Thymus (tissue), 11 donors: ENCODE data around the gene CDH13. TPM values are rescaled to one million over a fixed set of nuclear protein-coding genes. Genes with fewer than 3 reads are reported as not detected.

ENCODE experiments used
- DNase-seq, 9 donors: peaks; one replicate each; pipeline ENCODE4 v3.0.0-alpha.2; 2013; ENCODE audit warnings: low spot score in 9 of 9, low read depth in 6 of 9, missing footprints in 1 of 9
- H3K27ac ChIP-seq, 2 donors: one replicate each; pipeline ENCODE4 v1.5.1; 2013; ENCODE audit warnings: control low read depth in 1 of 2, low read depth in 1 of 2, low read length in 1 of 2, mild to moderate bottlenecking in 1 of 2, moderate library complexity in 1 of 2
- H3K27me3 ChIP-seq, 2 donors: one replicate each; pipeline ENCODE4 v1.5.1; 2013; ENCODE audit warnings: low read length in 1 of 2; ENCODE audit not compliant: control insufficient read depth in 2 of 2, insufficient read depth in 1 of 2
- H3K36me3 ChIP-seq, 2 donors: one replicate each; pipeline ENCODE4 v1.5.1; 2013; ENCODE audit warnings: low read length in 1 of 2, mild to moderate bottlenecking in 1 of 2, moderate library complexity in 1 of 2; ENCODE audit not compliant: control insufficient read depth in 2 of 2, insufficient read depth in 2 of 2
- H3K4me1 ChIP-seq, 2 donors: one replicate each; pipeline ENCODE4 v1.5.1; 2013; ENCODE audit warnings: low read length in 2 of 2; ENCODE audit not compliant: control insufficient read depth in 2 of 2, insufficient read depth in 2 of 2
- H3K4me3 ChIP-seq, 2 donors: one replicate each; pipeline ENCODE4 v1.5.1; 2013; ENCODE audit warnings: low read length in 2 of 2, control low read depth in 1 of 2, mild to moderate bottlenecking in 1 of 2
- H3K9me3 ChIP-seq, 2 donors: one replicate each; pipeline ENCODE4 v1.5.1; 2013; ENCODE audit warnings: low read length in 1 of 2, mild to moderate bottlenecking in 1 of 2; ENCODE audit not compliant: control insufficient read depth in 2 of 2, insufficient read depth in 1 of 2
- WGBS: extraction: QIAGEN DNeasy Blood & Tissue Kit; methylation state at CpG from one replicate; pipeline ENCODE4 v1.1.7; 2013; 5-methylcytosine and 5-hydroxymethylcytosine counted together
- polyA plus RNA-seq: library from polyadenylated mRNA; stranded (reverse); fragments of 200-250 nt; gene quantifications from one replicate; pipeline ENCODE4 v1.2.3, GENCODE V29; 2013
- total RNA-seq: library from RNA; stranded (reverse); fragments of 120-200 nt; gene quantifications from one replicate; pipeline ENCODE4 v1.2.4, GENCODE V29; 2013
- donor health status: healthy.

CDH13 gene
- total and polyA plus RNA-seq, 2 donors, result 1.5 to 3.7 TPM

GRCh38 chr16:83723244-83723643 lies 1096.5 kb downstream of the CDH13 start:
- Histone ChIP-seq H3K4me3 (no peak overlapping the region), H3K36me3 (no peaks in the 10 kb centered on the region), H3K27ac (no peak overlapping the region), H3K9me3 (no peaks in the 10 kb centered on the region), H3K27me3 (no peaks in the 10 kb centered on the region), H3K4me1 (no peaks in the 10 kb centered on the region)
- 87% methylated on average over 3 of the region's 3 CpGs for WGBS
- DNase-seq, result no peak

- DNase-seq, result no peak
- Histone ChIP-seq H3K4me3 (no peak overlapping the region), H3K9me3 (no peaks in the 10 kb centered on the region), H3K36me3 (no peaks in the 10 kb centered on the region), H3K27me3 (no peaks in the 10 kb centered on the region), H3K4me1 (no peaks in the 10 kb centered on the region), H3K27ac (no peak overlapping the region)
- WGBS, result 97% methylated on average over 2 of the region's 2 CpGs
Measured at GRCh38 chr16:83723901-83724300, 1097.1 kb downstream of the CDH13 start.

- H3K27ac ChIP-seq, result no peak overlapping the region
- no peak for DNase-seq
Measured at GRCh38 chr16:83724585-83724984, 1097.8 kb downstream of the CDH13 start.

GRCh38 chr16:83725313-83725712 lies 1098.5 kb downstream of the CDH13 start:
- no peaks in the 10 kb centered on the region for H3K36me3 ChIP-seq
- WGBS, result 92% methylated on average over 9 of the region's 9 CpGs
- H3K27me3 ChIP-seq, result no peaks in the 10 kb centered on the region
- H3K27ac ChIP-seq, result no peak overlapping the region
- H3K4me1 ChIP-seq, result no peaks in the 10 kb centered on the region
- no peak for DNase-seq
- no peak overlapping the region for H3K4me3 ChIP-seq
- no peaks in the 10 kb centered on the region for H3K9me3 ChIP-seq

More at GRCh38 chr16:83724585-83724984, 1097.8 kb downstream of the CDH13 start:
- Histone ChIP-seq H3K27me3 (no peaks in the 10 kb centered on the region), H3K36me3 (no peaks in the 10 kb centered on the region), H3K4me3 (no peak overlapping the region), H3K9me3 (no peaks in the 10 kb centered on the region), H3K4me1 (no peaks in the 10 kb centered on the region)
- 92% methylated on average over 2 of the region's 2 CpGs for WGBS

GRCh38 chr16:83727018-83727417 lies 1100.2 kb downstream of the CDH13 start:
- no peaks in the 10 kb centered on the region for H3K9me3 ChIP-seq
- no peaks in the 10 kb centered on the region for H3K4me1 ChIP-seq
- H3K27me3 ChIP-seq, result no peaks in the 10 kb centered on the region
- 15% methylated on average over 10 of the region's 10 CpGs for WGBS
- H3K4me3 ChIP-seq, result no peak overlapping the region
- DNase-seq, result no peak
- H3K27ac ChIP-seq, result no peak overlapping the region
- H3K36me3 ChIP-seq, result no peaks in the 10 kb centered on the region

- 92% methylated on average over 18 of the region's 18 CpGs for WGBS
- DNase-seq, result no peak
- H3K4me3 ChIP-seq, result no peak overlapping the region
Measured at GRCh38 chr16:83727751-83728352, 1101.1 kb downstream of the CDH13 start.

GRCh38 chr16:83728492-83728891 lies 1101.7 kb downstream of the CDH13 start:
- 94% methylated on average over 6 of the region's 6 CpGs for WGBS
- no peak for DNase-seq
- Histone ChIP-seq H3K4me3 (no peak overlapping the region), H3K4me1 (no peaks in the 10 kb centered on the region), H3K27ac (no peak overlapping the region), H3K36me3 (no peaks in the 10 kb centered on the region), H3K9me3 (no peaks in the 10 kb centered on the region), H3K27me3 (no peaks in the 10 kb centered on the region)

More at GRCh38 chr16:83727751-83728352, 1101.1 kb downstream of the CDH13 start:
- H3K27me3 ChIP-seq, result no peaks in the 10 kb centered on the region
- H3K4me1 ChIP-seq, result no peaks in the 10 kb centered on the region
- H3K36me3 ChIP-seq, result no peaks in the 10 kb centered on the region
- no peaks in the 10 kb centered on the region for H3K9me3 ChIP-seq
- no peak overlapping the region for H3K27ac ChIP-seq

- H3K27ac ChIP-seq, result no peak overlapping the region
- WGBS, result 0% methylated on average over 2 of the region's 2 CpGs
- H3K36me3 ChIP-seq, result no peaks in the 10 kb centered on the region
- no peaks in the 10 kb centered on the region for H3K27me3 ChIP-seq
- H3K9me3 ChIP-seq, result peaks cover 0 to 3% of the 10 kb centered on the region in 2 donors
- no peak for DNase-seq
- H3K4me3 ChIP-seq, result no peak overlapping the region
- H3K4me1 ChIP-seq, result no peaks in the 10 kb centered on the region
Measured at GRCh38 chr16:83730812-83731211, 1104.0 kb downstream of the CDH13 start.

- whole genome bisulfite sequencing, result 96% methylated on average over 2 of the region's 2 CpGs
- H3K4me3 ChIP-seq, result no peak overlapping the region
- no peak for DNase-seq
Measured at GRCh38 chr16:83732536-83732935, 1105.8 kb downstream of the CDH13 start.

More at GRCh38 chr16:83732536-83732935, 1105.8 kb downstream of the CDH13 start:
- H3K36me3 ChIP-seq, result no peaks in the 10 kb centered on the region
- peaks cover 0 to 3% of the 10 kb centered on the region in 2 donors for H3K9me3 ChIP-seq
- no peaks in the 10 kb centered on the region for H3K27me3 ChIP-seq
- no peaks in the 10 kb centered on the region for H3K4me1 ChIP-seq
- H3K27ac ChIP-seq, result no peak overlapping the region
